ENCODE measurements around the gene LY6G6C.

- no peak for TF ChIP-seq YY1 (IDR thresholded peaks at IDR 0.05; ENCODE audit: insufficient read depth, insufficient read length)
- TF ChIP-seq SUZ12 (IDR thresholded peaks at IDR 0.05; ENCODE audit: extremely low read depth, insufficient read depth, insufficient read length): no peak
Observed at GRCh38 chr6:31763619-31763940, 42.0 kb upstream of the LY6G6C start.
